Hindlimb muscle (tissue), 1 donor: ENCODE results near the gene PPP1R12B. TPM values are rescaled to one million over a fixed set of nuclear protein-coding genes. Genes with fewer than 3 reads are reported as not detected.
"Not testable (repeated sequence)": the region's sequence is repeated elsewhere in the genome, so short reads cannot be mapped to it uniquely, and the experiment has no call there.

Experiments
- DNase-seq: peaks from one replicate; pipeline ENCODE4 v3.0.0-alpha.2; 2013
- polyA plus RNA-seq: library from polyadenylated mRNA; unstranded; fragments of 120-200 nt; gene quantifications from one replicate; pipeline ENCODE4 v1.2.1, GENCODE V29; 2013; ENCODE audit not compliant: insufficient read length

Gene PPP1R12B
- polyA plus RNA-seq, 1 donor = 75.6 TPM

GRCh38 chr1:202456372-202457169 is 108.1 kb downstream of the PPP1R12B start:
- DNase-seq = not testable (repeated sequence)

- not testable (repeated sequence) for DNase-seq
Observed at GRCh38 chr1:202458651-202459050, 110.2 kb downstream of the PPP1R12B start.

- peak; percentile 19 for DNase-seq
Observed at GRCh38 chr1:202459470-202460142, 111.1 kb downstream of the PPP1R12B start.

- not testable (repeated sequence) for DNase-seq
Observed at GRCh38 chr1:202460143-202460495, 111.6 kb downstream of the PPP1R12B start.

- DNase-seq = no peak
Observed at GRCh38 chr1:202462342-202463076, 114.0 kb downstream of the PPP1R12B start.

- DNase-seq = peak; percentile 36
Observed at GRCh38 chr1:202464153-202464742, 115.7 kb downstream of the PPP1R12B start.

GRCh38 chr1:202465644-202466270 is 117.3 kb downstream of the PPP1R12B start:
- not testable (repeated sequence) for DNase-seq

GRCh38 chr1:202466339-202466738 is 117.8 kb downstream of the PPP1R12B start:
- not testable (repeated sequence) for DNase-seq

GRCh38 chr1:202467381-202467780 is 118.9 kb downstream of the PPP1R12B start:
- DNase-seq = not testable (repeated sequence)

- DNase-seq = not testable (repeated sequence)
Observed at GRCh38 chr1:202468695-202469094, 120.2 kb downstream of the PPP1R12B start.

- not testable (repeated sequence) for DNase-seq
Observed at GRCh38 chr1:202469123-202469522, 120.6 kb downstream of the PPP1R12B start.

GRCh38 chr1:202471246-202471645 is 122.7 kb downstream of the PPP1R12B start:
- DNase-seq = no peak

- DNase-seq = not testable (repeated sequence)
Observed at GRCh38 chr1:202472347-202473124, 124.0 kb downstream of the PPP1R12B start.

GRCh38 chr1:202473266-202474045 is 125.0 kb downstream of the PPP1R12B start:
- DNase-seq = not testable (repeated sequence)

- DNase-seq = not testable (repeated sequence)
Observed at GRCh38 chr1:202479661-202480060, 131.2 kb downstream of the PPP1R12B start.

- DNase-seq = not testable (repeated sequence)
Observed at GRCh38 chr1:202480640-202481039, 132.1 kb downstream of the PPP1R12B start.

GRCh38 chr1:202483362-202483761 is 134.9 kb downstream of the PPP1R12B start:
- not testable (repeated sequence) for DNase-seq

- not testable (repeated sequence) for DNase-seq
Observed at GRCh38 chr1:202484032-202484431, 135.5 kb downstream of the PPP1R12B start.

GRCh38 chr1:202484820-202485219 is 136.3 kb downstream of the PPP1R12B start:
- not testable (repeated sequence) for DNase-seq

GRCh38 chr1:202488178-202488649 is 139.7 kb downstream of the PPP1R12B start:
- not testable (repeated sequence) for DNase-seq
